Caco-2 (cell line): Measurements from ENCODE around the gene ARHGEF10L. TPM values are rescaled to one million over a fixed set of nuclear protein-coding genes. Genes with fewer than 3 reads are reported as not detected.

Experiments
- BruUV-seq: library from RNA; stranded (reverse); fragments of 400-500 nt; replicated peaks from 2 replicates; lab custom pipeline; 2021; lab: Mats Ljungman, UMichigan
- CTCF ChIA-PET: fragments of 300-600 bp; sonication (Branson Sonifier 250); formaldehyde crosslinking; loops from one replicate; lab custom pipeline; 2022; ENCODE audit warnings: antibody characterized with exemption; lab: Charles Lee
- POLR2A ChIA-PET: fragments of 300-600 bp; sonication (Branson Sonifier 250); formaldehyde crosslinking; loops from one replicate; lab custom pipeline; 2022; ENCODE audit warnings: antibody characterized with exemption; lab: Charles Lee
- DNase-seq, 2 experiments: peaks; one replicate each; pipeline versions ENCODE4 v3.0.0 to v3.0.0-alpha.2; 2020 to 2022
- H3K27me3 ChIP-seq: replicated peaks from 2 replicates; pipeline ENCODE4 v1.6.0; 2011; ENCODE audit warnings: low read length; ENCODE audit not compliant: control insufficient read depth, insufficient read depth
- H3K36me3 ChIP-seq: 2 replicates; pipeline ENCODE4 v1.5.1; 2011; ENCODE audit warnings: low read length; ENCODE audit not compliant: control insufficient read depth, insufficient read depth
- H3K4me1 ChIP-seq: fragments of 250-450 bp; sonication (Bioruptor Pico); 2 replicates; pipeline ENCODE4 v1.5.1; 2020; ENCODE audit warnings: mild to moderate bottlenecking
- H3K4me3 ChIP-seq: 2 replicates; pipeline ENCODE4 v1.5.1; 2011; ENCODE audit warnings: low read depth, mild to moderate bottlenecking, control low read depth, low read length
- H3K9me3 ChIP-seq: fragments of 250-450 bp; sonication (Bioruptor Pico); 2 replicates; pipeline ENCODE4 v1.5.1; 2020; ENCODE audit warnings: mild to moderate bottlenecking, moderate library complexity
- H3K27ac Mint-ChIP-seq: one replicate; pipeline ENCODE4 v1.8.0; 2022; ENCODE audit warnings: mixed read lengths; ENCODE audit not compliant: unreplicated experiment
- H3K27me3 Mint-ChIP-seq: one replicate; pipeline ENCODE4 v1.8.0; 2022; ENCODE audit warnings: mixed read lengths; ENCODE audit not compliant: insufficient read depth, unreplicated experiment
- H3K36me3 Mint-ChIP-seq: one replicate; pipeline ENCODE4 v1.8.0; 2022; ENCODE audit warnings: mild to moderate bottlenecking, mixed read lengths; ENCODE audit not compliant: insufficient read depth, unreplicated experiment
- H3K4me1 Mint-ChIP-seq: one replicate; pipeline ENCODE4 v1.8.0; 2022; ENCODE audit warnings: low read depth, mixed read lengths; ENCODE audit not compliant: unreplicated experiment
- H3K4me3 Mint-ChIP-seq: one replicate; pipeline ENCODE4 v1.8.0; 2022; ENCODE audit warnings: mild to moderate bottlenecking, moderate library complexity, mixed read lengths; ENCODE audit not compliant: unreplicated experiment
- H3K9me3 Mint-ChIP-seq: one replicate; pipeline ENCODE4 v1.8.0; 2022; ENCODE audit warnings: mixed read lengths; ENCODE audit not compliant: unreplicated experiment
- CTCF ChIP-seq, 2 experiments: fragments of 200-600 bp in 1 of 2; IDR thresholded peaks; 1 replicate in 1 of 2; 2 replicates in 1 of 2; pipeline versions ENCODE4 v1.5.1 to v1.8.0; 2011 to 2022; ENCODE audit warnings: antibody characterized with exemption in 1 of 2, control low read depth in 1 of 2, inconsistent platforms in 1 of 2, low read depth in 1 of 2, low read length in 1 of 2, mild to moderate bottlenecking in 1 of 2, moderate library complexity in 1 of 2; ENCODE audit not compliant: insufficient read depth in 1 of 2, severe bottlenecking in 1 of 2, unreplicated experiment in 1 of 2
- intact Hi-C: fragments of 100-400 bp; cut with micrococcal nuclease; formaldehyde crosslinking; loops from one replicate; pipeline ENCODE4 v1.10.0; 2022; ENCODE audit not compliant: unreplicated experiment
- total RNA-seq: library from RNA; stranded (reverse); gene quantifications from 2 replicates; pipeline ENCODE4 v1.2.3, GENCODE V29; 2022

ARHGEF10L gene
- total RNA-seq, 1 experiment from 2014 or later = 31.3 TPM

- Histone ChIP-seq H3K4me1 (0 out of 2 replicates have a peak, but pooled peaks cover 4% of the 10 kb centered on the region), H3K9me3 (no peaks in the 10 kb centered on the region), H3K4me3 (no peak overlapping the region), H3K27me3 (no peaks in the 10 kb centered on the region), H3K36me3 (no peaks in the 10 kb centered on the region; the same call in 1 of the 2 replicates)
- ChIA-PET CTCF (no interaction called here), POLR2A (no interaction called here)
- intact Hi-C loops = no loop called here
- H3K36me3 Mint-ChIP-seq = peaks cover 25% of the 10 kb centered on the region
- TF ChIP-seq CTCF (IDR thresholded peaks at IDR 0.05; ENCODE audit: insufficient read depth in 1 of 2, low read depth in 1 of 2, low read length in 1 of 2, severe bottlenecking in 1 of 2, unreplicated experiment in 1 of 2) = no peak
- no peaks in the 10 kb centered on the region for H3K9me3 Mint-ChIP-seq
- H3K4me1 Mint-ChIP-seq = no peaks in the 10 kb centered on the region
- no peak for DNase-seq
- no peak overlapping the region for H3K27ac Mint-ChIP-seq
- BruUV-seq = no TSS peak
- H3K27me3 Mint-ChIP-seq = no peaks in the 10 kb centered on the region
- H3K4me3 Mint-ChIP-seq = no peak overlapping the region
Measured at GRCh38 chr1:17633654-17634053, 94.2 kb downstream of the ARHGEF10L start.

GRCh38 chr1:17635276-17635675 is 95.8 kb downstream of the ARHGEF10L start:
- no peaks in the 10 kb centered on the region for H3K27me3 Mint-ChIP-seq
- CTCF ChIA-PET = no interaction called here
- Histone ChIP-seq H3K9me3 (no peaks in the 10 kb centered on the region), H3K36me3 (no peaks in the 10 kb centered on the region; the same call in 1 of the 2 replicates), H3K4me1 (0 out of 2 replicates have a peak, but pooled peaks cover 4% of the 10 kb centered on the region), H3K4me3 (no peak overlapping the region), H3K27me3 (no peaks in the 10 kb centered on the region)
- BruUV-seq = no TSS peak
- DNase-seq = no peak
- no peaks in the 10 kb centered on the region for H3K9me3 Mint-ChIP-seq
- no peak overlapping the region for H3K4me3 Mint-ChIP-seq
- peaks cover 27% of the 10 kb centered on the region for H3K36me3 Mint-ChIP-seq
- POLR2A ChIA-PET = no interaction called here
- no peak overlapping the region for H3K27ac Mint-ChIP-seq
- intact Hi-C loops = no loop called here
- H3K4me1 Mint-ChIP-seq = no peaks in the 10 kb centered on the region
- no peak for TF ChIP-seq CTCF (IDR thresholded peaks at IDR 0.05; ENCODE audit: insufficient read depth in 1 of 2, low read depth in 1 of 2, low read length in 1 of 2, severe bottlenecking in 1 of 2, unreplicated experiment in 1 of 2)

- Mint-ChIP-seq H3K27ac (no peak overlapping the region), H3K4me1 (no peaks in the 10 kb centered on the region)
- POLR2A ChIA-PET = no interaction called here
Measured at GRCh38 chr1:17635811-17636210, 96.3 kb downstream of the ARHGEF10L start.

More at GRCh38 chr1:17635811-17636210, 96.3 kb downstream of the ARHGEF10L start:
- Histone ChIP-seq H3K4me3 (no peak overlapping the region), H3K36me3 (no peaks in the 10 kb centered on the region; the same call in 1 of the 2 replicates), H3K9me3 (no peaks in the 10 kb centered on the region), H3K27me3 (no peaks in the 10 kb centered on the region), H3K4me1 (0 out of 2 replicates have a peak, but pooled peaks cover 4% of the 10 kb centered on the region)
- intact Hi-C loops = no loop called here
- CTCF ChIA-PET = no interaction called here
- no peak for TF ChIP-seq CTCF (IDR thresholded peaks at IDR 0.05; ENCODE audit: insufficient read depth in 1 of 2, low read depth in 1 of 2, low read length in 1 of 2, severe bottlenecking in 1 of 2, unreplicated experiment in 1 of 2)
- DNase-seq = no peak
- no peak overlapping the region for H3K4me3 Mint-ChIP-seq
- peaks cover 32% of the 10 kb centered on the region for H3K36me3 Mint-ChIP-seq
- H3K9me3 Mint-ChIP-seq = no peaks in the 10 kb centered on the region
- H3K27me3 Mint-ChIP-seq = no peaks in the 10 kb centered on the region
- BruUV-seq = no TSS peak
